Measurements from ENCODE around the gene BCAR3.

GRCh38 chr1:93676427-93676826 lies 5.2 kb downstream of the BCAR3 start:
- no peak for TF ChIP-seq CTCF (IDR thresholded peaks at IDR 0.05; ENCODE audit: insufficient read depth, low read length, poor library complexity, severe bottlenecking)
- TF ChIP-seq EZH2phosphoT487 (conservative IDR thresholded peaks at IDR 0.05; ENCODE audit: low read length): no peak

All from SU-DHL-6 (cell line).